ENCODE measurements around the gene ZBTB45.

GRCh38 chr19:58536852-58537798, 17.5 kb upstream of the ZBTB45 start:
- TF ChIP-seq CTCF (conservative IDR thresholded peaks at IDR 0.05; ENCODE audit: low read length), result no peak
- TF ChIP-seq EZH2phosphoT487 (IDR thresholded peaks at IDR 0.05; ENCODE audit: borderline replicate concordance, low read depth, low read length), result no peak
